ENCODE results near the gene CHST5. TPM values are rescaled to one million over a fixed set of nuclear protein-coding genes. Genes with fewer than 3 reads are reported as not detected.

Gene CHST5
- total and polyA plus RNA-seq, 2 donors (not counting 1 experiment from before 2014, with no cell fraction given) = 0.99 TPM; not detected in 1

GRCh38 chr16:75559564-75560372, 23.9 kb upstream of the CHST5 start:
- Mint-ChIP-seq H3K27me3 (no peaks in the 10 kb centered on the region), H3K27ac (no peak overlapping the region), H3K9me3 (ENCODE audit: insufficient read depth) (no peaks in the 10 kb centered on the region), H3K4me3 (no peak overlapping the region), H3K4me1 (peaks cover 15% of the 10 kb centered on the region)
- CTCF ChIA-PET = no interaction called here
- intact Hi-C loops (cut with micrococcal nuclease) = no loop called here
- no peaks in the 10 kb centered on the region for H3K79me2 ChIP-seq (ENCODE audit: control insufficient read depth, insufficient read depth, low read length)
- POLR2A ChIA-PET = interaction anchor here (0.7 kb wide), 1 partner anchor 10 kb away, joined by 3 read pairs; no protein-coding TSS in a partner anchor
- H3K9ac ChIP-seq (ENCODE audit: low read length) = no peak overlapping the region
- TF ChIP-seq CTCF (IDR thresholded peaks at IDR 0.05) (no peak), EZH2 (IDR thresholded peaks at IDR 0.05; ENCODE audit: borderline replicate concordance, insufficient read depth, low read depth, low read length, poor library complexity, severe bottlenecking) (no peak)
- DNase-seq (no peak), ATAC-seq (ENCODE audit: low read depth) (no peak)
- H3K27me3 ChIP-seq (replicated peaks in 1 of 4; ENCODE audit: control extremely low read depth in 1 of 4, control insufficient read depth in 3 of 4, insufficient read depth in 4 of 4, low read length in 3 of 4) = peaks cover 0 to 4% (median 0%) of the 10 kb centered on the region in 4 experiments
- no peak overlapping the region for H3K27ac ChIP-seq (ENCODE audit: low read length in 2 of 2)
- no peak overlapping the region for H3K4me3 ChIP-seq (ENCODE audit: control extremely low read depth in 1 of 5, extremely low read depth in 1 of 5, insufficient read depth in 1 of 5, low read depth in 2 of 5, low read length in 4 of 5)
- no peaks in the 10 kb centered on the region for H4K20me1 ChIP-seq (ENCODE audit: control insufficient read depth, insufficient read depth, low read length, poor library complexity, severe bottlenecking)
- no peaks in the 10 kb centered on the region for H3K9me3 ChIP-seq (ENCODE audit: control extremely low read depth in 1 of 3, control insufficient read depth in 2 of 3, insufficient read depth in 1 of 3, low read length in 2 of 3)
- WGBS (ENCODE audit: insufficient coverage) = 85% methylated on average over 7 of the region's 10 CpGs
- no peaks in the 10 kb centered on the region for H3K36me3 ChIP-seq (replicated peaks in 1 of 2; ENCODE audit: control extremely low read depth in 1 of 2, control insufficient read depth in 1 of 2, extremely low read depth in 1 of 2, insufficient read depth in 2 of 2, low read length in 1 of 2)
- no peak overlapping the region for H3K4me2 ChIP-seq (replicated peaks; ENCODE audit: low read depth, low read length, poor library complexity, severe bottlenecking)
- H2AFZ ChIP-seq (ENCODE audit: insufficient read depth, low read depth, low read length, poor library complexity, severe bottlenecking) = no peak overlapping the region
- H3K4me1 ChIP-seq (ENCODE audit: control insufficient read depth in 2 of 2, insufficient read depth in 2 of 2, low read length in 2 of 2) = peaks cover 12 to 21% of the 10 kb centered on the region in 2 donors

DNA sequence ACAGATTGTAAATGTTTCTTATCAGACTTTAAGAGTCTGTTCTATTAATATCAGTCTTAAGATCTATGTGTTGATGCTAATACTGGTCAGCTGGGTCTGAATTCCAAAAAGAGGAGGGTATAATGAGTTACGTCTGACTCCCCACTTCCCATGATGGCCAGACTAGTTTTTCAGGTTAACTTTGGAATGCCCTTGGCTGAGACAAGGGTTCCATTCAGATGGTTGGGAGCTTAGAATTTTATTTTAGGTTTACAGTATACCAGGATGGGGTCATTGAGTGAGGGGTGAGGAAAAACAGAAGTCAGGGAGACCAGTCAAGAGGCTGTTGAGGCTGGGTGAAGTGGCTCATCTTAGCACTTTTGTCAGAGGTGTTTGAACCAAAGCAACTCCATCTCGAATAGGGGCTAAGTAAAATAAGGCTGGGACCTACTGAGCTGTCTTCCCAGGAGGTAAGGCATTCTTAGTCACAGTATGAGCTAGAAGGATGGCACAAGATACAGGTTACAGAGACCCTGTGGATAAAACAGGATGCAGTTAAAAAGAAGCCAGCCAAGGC, 23.0 kb upstream of the CHST5 start:
- Histone ChIP-seq H3K79me2 (ENCODE audit: control insufficient read depth, insufficient read depth, low read length) (no peaks in the 10 kb centered on the region), H3K4me3 (ENCODE audit: control extremely low read depth in 1 of 5, extremely low read depth in 1 of 5, insufficient read depth in 1 of 5, low read depth in 2 of 5, low read length in 4 of 5) (no peak overlapping the region), H3K27me3 (replicated peaks in 1 of 4; ENCODE audit: control extremely low read depth in 1 of 4, control insufficient read depth in 3 of 4, insufficient read depth in 4 of 4, low read length in 3 of 4) (peaks cover 0 to 4% (median 0%) of the 10 kb centered on the region in 4 experiments), H2AFZ (ENCODE audit: insufficient read depth, low read depth, low read length, poor library complexity, severe bottlenecking) (no peak overlapping the region), H4K20me1 (ENCODE audit: control insufficient read depth, insufficient read depth, low read length, poor library complexity, severe bottlenecking) (no peaks in the 10 kb centered on the region), H3K9me3 (ENCODE audit: control extremely low read depth in 1 of 3, control insufficient read depth in 2 of 3, insufficient read depth in 1 of 3, low read length in 2 of 3) (no peaks in the 10 kb centered on the region), H3K27ac (ENCODE audit: low read length in 2 of 2) (no peak overlapping the region), H3K9ac (ENCODE audit: low read length) (no peak overlapping the region), H3K4me1 (ENCODE audit: control insufficient read depth in 2 of 2, insufficient read depth in 2 of 2, low read length in 2 of 2) (peaks cover 9 to 16% of the 10 kb centered on the region in 2 donors), H3K4me2 (replicated peaks; ENCODE audit: low read depth, low read length, poor library complexity, severe bottlenecking) (no peak overlapping the region), H3K36me3 (replicated peaks in 1 of 2; ENCODE audit: control extremely low read depth in 1 of 2, control insufficient read depth in 1 of 2, extremely low read depth in 1 of 2, insufficient read depth in 2 of 2, low read length in 1 of 2) (no peaks in the 10 kb centered on the region)
- Mint-ChIP-seq H3K9me3 (ENCODE audit: insufficient read depth) (no peaks in the 10 kb centered on the region), H3K4me3 (no peak overlapping the region), H3K27me3 (no peaks in the 10 kb centered on the region), H3K4me1 (peaks cover 10% of the 10 kb centered on the region), H3K27ac (no peak overlapping the region)
- DNase-seq (no peak), ATAC-seq (ENCODE audit: low read depth) (no peak)
- CTCF ChIA-PET = no interaction called here
- 61% methylated on average over 2 of the region's 2 CpGs for WGBS (ENCODE audit: insufficient coverage)
- POLR2A ChIA-PET = no interaction called here
- TF ChIP-seq EZH2 (IDR thresholded peaks at IDR 0.05; ENCODE audit: borderline replicate concordance, insufficient read depth, low read depth, low read length, poor library complexity, severe bottlenecking) = no peak
- no peak for TF ChIP-seq CTCF (IDR thresholded peaks at IDR 0.05)
- intact Hi-C loops (cut with micrococcal nuclease) = no loop called here

All from B cell (primary cell).